Small intestine (tissue), 7 donors: ENCODE results near the gene ROBO2. TPM values are rescaled to one million over a fixed set of nuclear protein-coding genes. Genes with fewer than 3 reads are reported as not detected.
A peak's percentile ranks its signal among the peaks of the same experiment; 100 is the strongest.

Source experiments
- DNase-seq, 2 donors: peaks; one replicate each; pipeline versions ENCODE4 v3.0.0 to v3.0.0-alpha.2; 2013
- FAIRE-seq: peaks from 2 replicates; lab custom pipeline; 2012; peaks lifted over from hg19 to GRCh38; lab: Jason Lieb, UNC
- H3K27ac ChIP-seq, 3 donors: one replicate each; pipeline ENCODE4 v1.5.1; 2013; ENCODE audit warnings: low read length in 2 of 3, mild to moderate bottlenecking in 2 of 3, control low read depth in 1 of 3, inconsistent platforms in 1 of 3, low read depth in 1 of 3, moderate library complexity in 1 of 3
- H3K27me3 ChIP-seq, 3 donors: one replicate each; pipeline ENCODE4 v1.6.1; 2013; ENCODE audit warnings: low read length in 3 of 3, inconsistent platforms in 1 of 3; ENCODE audit not compliant: control insufficient read depth in 3 of 3, insufficient read depth in 3 of 3
- H3K36me3 ChIP-seq, 3 donors: one replicate each; pipeline ENCODE4 v1.6.1; 2013; ENCODE audit warnings: low read length in 3 of 3, inconsistent platforms in 1 of 3, low read depth in 1 of 3, mild to moderate bottlenecking in 1 of 3, moderate library complexity in 1 of 3; ENCODE audit not compliant: control insufficient read depth in 3 of 3, insufficient read depth in 2 of 3
- H3K4me1 ChIP-seq, 3 donors: one replicate each; pipeline ENCODE4 v1.6.1; 2013; ENCODE audit warnings: low read length in 2 of 3, inconsistent platforms in 1 of 3, low read depth in 1 of 3, mild to moderate bottlenecking in 1 of 3, moderate library complexity in 1 of 3; ENCODE audit not compliant: control insufficient read depth in 3 of 3, insufficient read depth in 2 of 3
- H3K4me3 ChIP-seq, 3 donors: one replicate each; pipeline ENCODE4 v1.5.1; 2013; ENCODE audit warnings: low read length in 3 of 3, control low read depth in 1 of 3, inconsistent platforms in 1 of 3, low read depth in 1 of 3, mild to moderate bottlenecking in 1 of 3, moderate library complexity in 1 of 3
- H3K9me3 ChIP-seq, 2 donors: one replicate each; pipeline ENCODE4 v1.6.1; 2013; ENCODE audit warnings: low read depth in 1 of 2, low read length in 1 of 2; ENCODE audit not compliant: control insufficient read depth in 2 of 2, insufficient read depth in 1 of 2
- WGBS, 3 donors: extraction: QIAGEN DNeasy Blood & Tissue Kit; methylation state at CpG; one replicate each; pipeline ENCODE4 v1.1.7; 2013; 5-methylcytosine and 5-hydroxymethylcytosine counted together
- polyA plus RNA-seq, 4 donors: library from polyadenylated mRNA; stranded (reverse) in 3 of 4; unstranded in 1 of 4; fragments of 200-250 nt in 3 of 4; fragments of 120-200 nt in 1 of 4; gene quantifications; one replicate each; pipeline versions ENCODE4 v1.2.1 to v1.2.3, GENCODE V29; 2013
- donor health status: healthy with polysubstance abuse.
- donor health status: control.
- donor health status: control.
- donor health status: Bipolar disorder and iron deficiency.
- donor health status: healthy.

Gene ROBO2
- polyA plus RNA-seq, 4 donors = under 0.01 to 19.9 (median 1.7) TPM; not detected in 1

GRCh38 chr3:77222701-77223100 lies 182.8 kb downstream of the ROBO2 start:
- Histone ChIP-seq H3K4me1 (no peaks in the 10 kb centered on the region), H3K9me3 (no peaks in the 10 kb centered on the region), H3K4me3 (no peak overlapping the region), H3K27me3 (no peaks in the 10 kb centered on the region), H3K36me3 (no peaks in the 10 kb centered on the region), H3K27ac (no peak overlapping the region)
- no peak for DNase-seq
- 71 to 77% (median 75%) methylated on average over 3 of the region's 3 CpGs for WGBS, 3 donors
- no peak for FAIRE-seq

- Histone ChIP-seq H3K27me3 (no peaks in the 10 kb centered on the region), H3K27ac (no peak overlapping the region), H3K4me1 (no peaks in the 10 kb centered on the region), H3K36me3 (no peaks in the 10 kb centered on the region), H3K4me3 (no peak overlapping the region), H3K9me3 (no peaks in the 10 kb centered on the region)
- DNase-seq (peak in 1 of 2 donors; percentile 5), FAIRE-seq (no peak)
- WGBS, 3 donors = 5 to 64% (median 38%) methylated on average over 2 of the region's 2 CpGs
Observed at GRCh38 chr3:77227567-77227966, 187.7 kb downstream of the ROBO2 start.

GRCh38 chr3:77232557-77232956 lies 192.7 kb downstream of the ROBO2 start:
- DNase-seq (no peak), FAIRE-seq (no peak)
- Histone ChIP-seq H3K9me3 (no peaks in the 10 kb centered on the region), H3K4me3 (no peak overlapping the region), H3K4me1 (no peaks in the 10 kb centered on the region), H3K27me3 (no peaks in the 10 kb centered on the region), H3K27ac (no peak overlapping the region), H3K36me3 (no peaks in the 10 kb centered on the region)
- 97 to 98% (median 97%) methylated on average over 2 of the region's 2 CpGs for WGBS, 3 donors

GRCh38 chr3:77234004-77234403 lies 194.1 kb downstream of the ROBO2 start:
- no peaks in the 10 kb centered on the region for H3K9me3 ChIP-seq
- H3K27me3 ChIP-seq = no peaks in the 10 kb centered on the region
- H3K27ac ChIP-seq = no peak overlapping the region
- no peaks in the 10 kb centered on the region for H3K36me3 ChIP-seq
- no peak for FAIRE-seq
- H3K4me1 ChIP-seq = no peaks in the 10 kb centered on the region
- H3K4me3 ChIP-seq = no peak overlapping the region
- WGBS, 3 donors = 60 to 77% (median 74%) methylated on average over 2 of the region's 2 CpGs
- DNase-seq = no peak

- H3K36me3 ChIP-seq = no peaks in the 10 kb centered on the region
- H3K4me1 ChIP-seq = no peaks in the 10 kb centered on the region
- H3K27ac ChIP-seq = no peak overlapping the region
- WGBS, 3 donors = 15 to 61% (median 30%) methylated on average over 7 of the region's 7 CpGs
- peaks cover 0 to 8% of the 10 kb centered on the region in 2 donors for H3K9me3 ChIP-seq
- no peaks in the 10 kb centered on the region for H3K27me3 ChIP-seq
- H3K4me3 ChIP-seq = no peak overlapping the region
- DNase-seq (peak; percentile 15 to 46), FAIRE-seq (no peak)
Observed at GRCh38 chr3:77236118-77236517, 196.2 kb downstream of the ROBO2 start.

GRCh38 chr3:77240072-77240650 lies 200.3 kb downstream of the ROBO2 start:
- 89 to 96% (median 94%) methylated on average over 37 to 40 of the region's 40 CpGs for WGBS, 3 donors
- DNase-seq = no peak
- H3K4me3 ChIP-seq = no peak overlapping the region
- no peak for FAIRE-seq
- no peaks in the 10 kb centered on the region for H3K27me3 ChIP-seq
- H3K27ac ChIP-seq = no peak overlapping the region
- H3K36me3 ChIP-seq = no peaks in the 10 kb centered on the region
- peaks cover 0 to 8% of the 10 kb centered on the region in 2 donors for H3K9me3 ChIP-seq
- H3K4me1 ChIP-seq = no peaks in the 10 kb centered on the region

GRCh38 chr3:77242371-77242770 lies 202.5 kb downstream of the ROBO2 start:
- H3K9me3 ChIP-seq = peaks cover 0 to 8% of the 10 kb centered on the region in 2 donors
- no peak overlapping the region for H3K4me3 ChIP-seq
- H3K27ac ChIP-seq = no peak overlapping the region
- DNase-seq (no peak), FAIRE-seq (no peak)
- 49 to 75% (median 66%) methylated on average over 2 of the region's 2 CpGs for WGBS, 3 donors
- no peaks in the 10 kb centered on the region for H3K36me3 ChIP-seq
- H3K27me3 ChIP-seq = no peaks in the 10 kb centered on the region
- no peaks in the 10 kb centered on the region for H3K4me1 ChIP-seq

- 91 to 96% (median 92%) methylated on average over 3 of the region's 3 CpGs for WGBS, 3 donors
- no peaks in the 10 kb centered on the region for H3K4me1 ChIP-seq
- H3K9me3 ChIP-seq = peaks cover 0 to 3% of the 10 kb centered on the region in 2 donors
- H3K36me3 ChIP-seq = no peaks in the 10 kb centered on the region
- H3K4me3 ChIP-seq = no peak overlapping the region
- FAIRE-seq = no peak
- H3K27ac ChIP-seq = no peak overlapping the region
- DNase-seq = no peak
- no peaks in the 10 kb centered on the region for H3K27me3 ChIP-seq
Observed at GRCh38 chr3:77244981-77245380, 205.1 kb downstream of the ROBO2 start.

GRCh38 chr3:77247061-77247460 lies 207.2 kb downstream of the ROBO2 start:
- FAIRE-seq (no peak), DNase-seq (no peak)
- Histone ChIP-seq H3K9me3 (no peaks in the 10 kb centered on the region), H3K4me1 (no peaks in the 10 kb centered on the region), H3K36me3 (no peaks in the 10 kb centered on the region), H3K27ac (no peak overlapping the region), H3K4me3 (no peak overlapping the region), H3K27me3 (no peaks in the 10 kb centered on the region)
- WGBS, 3 donors = 61 to 74% (median 64%) methylated on average over 6 of the region's 6 CpGs
